ENCODE data around the gene PRKCA. TPM values are rescaled to one million over a fixed set of nuclear protein-coding genes. Genes with fewer than 3 reads are reported as not detected.

Gene PRKCA
- total and polyA plus RNA-seq, 2 donors (not counting 3 experiments of a cell fraction or from before 2014, with no cell fraction given), result 7.5 to 34.2 TPM

DNA sequence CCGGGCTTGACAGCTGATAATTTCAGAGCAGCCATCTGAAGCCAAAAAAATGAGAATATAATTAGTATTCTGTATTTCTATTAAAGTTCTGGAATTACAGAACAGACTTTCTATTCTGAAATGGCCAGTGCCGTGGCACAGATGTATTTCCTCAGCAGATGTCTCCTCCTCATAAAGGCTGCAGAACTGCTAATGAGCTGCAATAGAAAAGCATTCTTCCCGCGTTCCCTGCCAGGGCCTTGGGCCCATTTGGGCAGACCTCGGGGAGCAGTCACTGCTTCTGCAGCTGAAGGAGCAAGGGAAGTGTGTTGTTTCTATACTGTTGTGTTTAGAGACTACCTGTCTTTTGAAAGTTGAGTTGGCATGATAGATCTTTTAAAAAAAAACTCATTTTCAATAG is 379.9 kb downstream of the PRKCA start:
- intact Hi-C loops (cut with micrococcal nuclease), result no loop called here
- no TSS peak for BruUV-seq (replicated peaks)
- H3K9ac ChIP-seq (replicated peaks; ENCODE audit: extremely low read depth, insufficient read depth, low read length), result no peak overlapping the region
- H3K27ac ChIP-seq (ENCODE audit: insufficient read depth, low read depth, low read length), result no peak overlapping the region
- H3K4me1 ChIP-seq (ENCODE audit: control insufficient read depth, extremely low read depth, insufficient read depth, low read length), result no peaks in the 10 kb centered on the region
- no peaks in the 10 kb centered on the region for H4K20me1 ChIP-seq (replicated peaks; ENCODE audit: control insufficient read depth, extremely low read depth, insufficient read depth, low read length)
- dilution Hi-C loops (cut with MboI; ENCODE audit: extremely low pct_ligation_motif_present, low sequenced_read_pairs), result no loop called here
- TF ChIP-seq, protein P1, sequence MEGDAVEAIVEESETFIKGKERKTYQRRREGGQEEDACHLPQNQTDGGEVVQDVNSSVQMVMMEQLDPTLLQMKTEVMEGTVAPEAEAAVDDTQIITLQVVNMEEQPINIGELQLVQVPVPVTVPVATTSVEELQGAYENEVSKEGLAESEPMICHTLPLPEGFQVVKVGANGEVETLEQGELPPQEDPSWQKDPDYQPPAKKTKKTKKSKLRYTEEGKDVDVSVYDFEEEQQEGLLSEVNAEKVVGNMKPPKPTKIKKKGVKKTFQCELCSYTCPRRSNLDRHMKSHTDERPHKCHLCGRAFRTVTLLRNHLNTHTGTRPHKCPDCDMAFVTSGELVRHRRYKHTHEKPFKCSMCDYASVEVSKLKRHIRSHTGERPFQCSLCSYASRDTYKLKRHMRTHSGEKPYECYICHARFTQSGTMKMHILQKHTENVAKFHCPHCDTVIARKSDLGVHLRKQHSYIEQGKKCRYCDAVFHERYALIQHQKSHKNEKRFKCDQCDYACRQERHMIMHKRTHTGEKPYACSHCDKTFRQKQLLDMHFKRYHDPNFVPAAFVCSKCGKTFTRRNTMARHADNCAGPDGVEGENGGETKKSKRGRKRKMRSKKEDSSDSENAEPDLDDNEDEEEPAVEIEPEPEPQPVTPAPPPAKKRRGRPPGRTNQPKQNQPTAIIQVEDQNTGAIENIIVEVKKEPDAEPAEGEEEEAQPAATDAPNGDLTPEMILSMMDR (IDR thresholded peaks at IDR 0.05; ENCODE audit: extremely low read depth in 1 of 2, insufficient read depth in 1 of 2, low read depth in 1 of 2, low read length in 2 of 2), result no peak
- no peak for TF ChIP-seq JUN (IDR thresholded peaks at IDR 0.05; ENCODE audit: borderline replicate concordance, insufficient read depth, insufficient read length, low read depth)
- no peak for TF ChIP-seq FOS (IDR thresholded peaks at IDR 0.05; ENCODE audit: borderline replicate concordance, insufficient read depth, low read length)
- TF ChIP-seq, protein P2, sequence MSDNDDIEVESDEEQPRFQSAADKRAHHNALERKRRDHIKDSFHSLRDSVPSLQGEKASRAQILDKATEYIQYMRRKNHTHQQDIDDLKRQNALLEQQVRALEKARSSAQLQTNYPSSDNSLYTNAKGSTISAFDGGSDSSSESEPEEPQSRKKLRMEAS (IDR thresholded peaks at IDR 0.05; ENCODE audit: insufficient read depth, insufficient read length), result no peak
- no peak for TF ChIP-seq MYC (IDR thresholded peaks at IDR 0.05; ENCODE audit: low read depth, low read length)
- no peaks in the 10 kb centered on the region for H3K36me3 ChIP-seq (ENCODE audit: control insufficient read depth in 2 of 2, extremely low read depth in 1 of 2, insufficient read depth in 2 of 2, low read length in 2 of 2)
- H3K4me2 ChIP-seq (ENCODE audit: insufficient read depth, low read length), result no peak overlapping the region
- CTCF ChIA-PET, result no interaction called here
- H3K79me2 ChIP-seq (ENCODE audit: control insufficient read depth, insufficient read depth, low read length), result no peaks in the 10 kb centered on the region
- DNase-seq (ENCODE audit: low read depth, low spot score) (no peak), FAIRE-seq (no peak)
- POLR2A ChIA-PET, result no interaction called here
- H3K4me3 ChIP-seq (replicated peaks in 1 of 3; ENCODE audit: insufficient read depth in 1 of 3, low read depth in 1 of 3, low read length in 3 of 3), result no peak overlapping the region
- H3K9me3 ChIP-seq (replicated peaks; ENCODE audit: control insufficient read depth, insufficient read depth, low read length), result no peaks in the 10 kb centered on the region
- no peaks in the 10 kb centered on the region for H3K27me3 ChIP-seq (ENCODE audit: control insufficient read depth in 2 of 2, insufficient read depth in 2 of 2, low read length in 2 of 2)
- no peaks in the 10 kb centered on the region for H3K9me1 ChIP-seq (replicated peaks; ENCODE audit: control insufficient read depth, extremely low read depth, insufficient read depth, low read length)
- no peak overlapping the region for H2AFZ ChIP-seq (ENCODE audit: low read depth, low read length)

DNA sequence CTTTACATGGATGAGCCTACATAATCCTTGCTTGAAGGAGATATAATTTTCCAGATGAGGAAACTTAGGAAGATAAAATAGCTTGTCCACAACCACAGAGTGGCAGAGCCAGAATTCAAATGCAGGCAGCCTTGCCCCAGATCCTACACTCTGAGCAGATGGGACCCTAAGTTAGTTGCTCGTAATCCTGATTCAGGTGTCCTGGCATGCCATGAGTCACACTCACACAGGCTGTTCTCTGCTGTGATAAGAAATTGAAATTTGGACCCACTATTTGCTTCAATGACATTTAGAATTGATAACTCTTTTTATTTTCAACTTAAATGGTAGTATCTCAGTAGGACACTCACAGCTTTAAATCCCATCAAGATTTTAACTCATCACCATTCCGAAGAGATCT is 381.8 kb downstream of the PRKCA start:
- Histone ChIP-seq H4K20me1 (replicated peaks; ENCODE audit: control insufficient read depth, extremely low read depth, insufficient read depth, low read length) (no peaks in the 10 kb centered on the region), H2AFZ (ENCODE audit: low read depth, low read length) (no peak overlapping the region), H3K9me3 (replicated peaks; ENCODE audit: control insufficient read depth, insufficient read depth, low read length) (no peaks in the 10 kb centered on the region), H3K9ac (replicated peaks; ENCODE audit: extremely low read depth, insufficient read depth, low read length) (no peak overlapping the region), H3K36me3 (ENCODE audit: control insufficient read depth in 2 of 2, extremely low read depth in 1 of 2, insufficient read depth in 2 of 2, low read length in 2 of 2) (no peaks in the 10 kb centered on the region), H3K4me2 (ENCODE audit: insufficient read depth, low read length) (no peak overlapping the region), H3K79me2 (ENCODE audit: control insufficient read depth, insufficient read depth, low read length) (no peaks in the 10 kb centered on the region), H3K4me1 (ENCODE audit: control insufficient read depth, extremely low read depth, insufficient read depth, low read length) (no peaks in the 10 kb centered on the region), H3K27me3 (ENCODE audit: control insufficient read depth in 2 of 2, insufficient read depth in 2 of 2, low read length in 2 of 2) (no peaks in the 10 kb centered on the region), H3K4me3 (replicated peaks in 1 of 3; ENCODE audit: insufficient read depth in 1 of 3, low read depth in 1 of 3, low read length in 3 of 3) (no peak overlapping the region), H3K9me1 (replicated peaks; ENCODE audit: control insufficient read depth, extremely low read depth, insufficient read depth, low read length) (no peaks in the 10 kb centered on the region), H3K27ac (ENCODE audit: insufficient read depth, low read depth, low read length) (no peak overlapping the region)
- dilution Hi-C loops (cut with MboI; ENCODE audit: extremely low pct_ligation_motif_present, low sequenced_read_pairs) (no loop called here), intact Hi-C loops (cut with micrococcal nuclease) (no loop called here)
- no TSS peak for BruUV-seq (replicated peaks)
- no peak for TF ChIP-seq POLR2A (IDR thresholded peaks at IDR 0.05; ENCODE audit: low read depth, low read length)
- POLR2A ChIA-PET, result interaction anchor here (0.6 kb wide), 1 partner anchor 25 kb away, joined by 4 read pairs; no protein-coding TSS in a partner anchor
- CTCF ChIA-PET, result interaction anchor here (2.0 kb wide), 1 partner anchor 10 kb away, joined by 7 read pairs; no protein-coding TSS in a partner anchor
- DNase-seq (ENCODE audit: low read depth, low spot score) (no peak), FAIRE-seq (peak; percentile 40)

Measured in endothelial cell of umbilical vein (primary cell).